ENCODE results near the gene DENND1A. TPM values are rescaled to one million over a fixed set of nuclear protein-coding genes. Genes with fewer than 3 reads are reported as not detected.
"Not testable (repeated sequence)": the region's sequence is repeated elsewhere in the genome, so short reads cannot be mapped to it uniquely, and the experiment has no call there.

The DENND1A gene
- total RNA-seq, 2 experiments from 2014 or later = 12.2 to 14.5 TPM

DNA sequence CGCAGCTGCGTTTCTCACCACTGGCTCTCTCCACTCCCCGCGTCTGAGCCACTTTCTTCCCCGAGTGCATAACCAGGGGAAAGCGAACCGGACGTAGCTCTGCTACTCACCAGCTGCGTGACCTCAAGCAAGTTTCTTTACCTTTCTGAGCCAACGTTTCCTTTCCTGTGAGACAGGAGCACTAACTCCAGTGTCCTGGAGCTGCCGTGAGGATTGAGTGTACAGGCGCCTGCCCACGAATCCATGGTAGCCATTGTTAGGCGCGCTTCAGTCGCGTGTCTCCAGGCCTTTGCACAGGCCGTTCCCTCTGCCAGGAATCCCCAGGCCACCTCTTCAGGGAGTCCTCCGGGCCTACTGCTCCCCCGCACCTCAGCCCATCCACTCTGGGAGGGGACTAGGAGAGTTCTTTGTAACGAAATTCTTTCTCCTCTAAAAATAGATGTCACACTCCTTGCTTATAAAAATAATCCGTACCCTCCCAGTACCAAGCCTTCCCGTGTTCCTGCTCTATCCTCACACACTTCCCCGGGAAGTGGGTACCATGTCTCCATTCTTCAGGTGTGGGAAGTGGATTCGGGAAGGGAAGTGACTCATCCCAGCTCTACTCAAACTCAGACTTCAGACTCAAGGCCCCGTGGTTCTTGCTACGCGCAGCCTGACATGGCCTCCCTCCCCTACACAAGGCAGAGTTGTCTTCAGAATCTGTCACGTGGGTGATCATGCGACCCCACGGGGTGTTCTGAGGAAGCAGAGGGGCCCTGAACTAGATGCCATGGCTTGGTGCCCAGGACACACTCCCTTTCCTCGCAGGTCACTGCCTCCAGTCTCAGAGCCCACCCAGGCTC is 590.0 kb downstream of the DENND1A start:
- Mint-ChIP-seq H3K4me3 (peak overlapping the region; percentile 76), H3K27ac (peak overlapping the region; percentile 97), H3K4me1 (peaks cover 36% of the 10 kb centered on the region)

DNA sequence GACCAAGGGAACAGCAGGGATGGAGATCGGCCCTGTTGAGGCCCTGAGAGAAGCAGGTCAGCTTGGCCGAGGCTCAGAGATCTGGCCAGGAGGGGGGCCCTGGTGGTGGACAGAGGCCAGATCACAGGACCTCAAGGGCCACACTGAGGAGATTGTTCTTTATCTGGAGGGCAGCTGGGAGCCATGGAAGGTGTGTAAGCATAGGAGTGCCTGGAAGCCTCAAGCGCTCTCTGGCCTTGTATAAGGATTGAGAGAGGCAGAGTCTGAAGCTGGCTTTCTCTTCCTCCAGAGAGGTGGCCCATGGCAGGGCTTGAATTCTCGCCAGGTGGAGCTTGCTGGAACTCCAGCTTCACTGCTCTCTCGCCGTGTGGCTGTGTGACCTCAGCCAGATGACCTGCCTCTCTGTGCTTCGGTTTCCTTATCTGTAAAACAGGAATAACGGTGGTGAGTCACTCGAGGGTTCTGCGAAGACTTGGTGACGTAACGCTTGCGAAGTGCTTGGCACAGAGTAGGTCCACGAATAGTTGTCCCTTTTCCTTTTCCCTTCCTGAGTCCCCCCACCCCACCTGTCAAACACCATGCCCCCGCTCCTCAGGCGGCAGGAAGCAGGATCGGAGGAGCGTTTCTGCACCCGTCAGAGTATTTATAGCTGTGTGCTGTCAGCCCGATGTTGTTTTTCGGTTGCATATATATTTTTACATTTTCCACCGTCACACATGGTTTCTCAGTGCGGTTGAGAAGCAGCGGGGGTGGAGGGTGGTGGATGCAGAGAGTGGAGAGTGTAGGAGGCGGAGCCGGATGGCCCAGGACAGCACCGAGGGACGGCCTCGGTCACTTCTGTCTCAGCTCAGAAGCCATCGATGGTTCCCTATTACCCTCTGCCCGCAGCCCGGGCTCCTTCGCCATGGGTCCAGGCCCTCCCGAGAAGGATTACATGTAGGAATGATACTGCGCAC is 590.9 kb downstream of the DENND1A start:
- Mint-ChIP-seq H3K4me1 (peaks cover 36% of the 10 kb centered on the region), H3K4me3 (peak overlapping the region; percentile 76), H3K27ac (peak overlapping the region; percentile 97), H3K36me3 (no peaks in the 10 kb centered on the region), H3K9me3 (ENCODE audit: low read depth) (no peaks in the 10 kb centered on the region), H3K27me3 (no peaks in the 10 kb centered on the region)
- CTCF ChIA-PET = interaction anchor here (0.5 to 4.8 kb wide), 12 partner anchors 8 to 840 kb away, joined by 3 to 31 read pairs (median 4); partner anchors contain the start of gene STRBP
- peak; percentile 87 for DNase-seq
- ATAC-seq = peak; percentile 80

More for the DNA sequence above, 590.0 kb downstream of the DENND1A start:
- no peaks in the 10 kb centered on the region for H3K27me3 Mint-ChIP-seq
- peak; percentile 70 for ATAC-seq
- peak; percentile 84 for DNase-seq
- CTCF ChIA-PET = interaction anchor here (0.6 to 4.8 kb wide), 14 partner anchors 9 to 841 kb away, joined by 3 to 31 read pairs (median 4); partner anchors contain the start of gene STRBP
- H3K36me3 Mint-ChIP-seq = no peaks in the 10 kb centered on the region
- no peaks in the 10 kb centered on the region for H3K9me3 Mint-ChIP-seq (ENCODE audit: low read depth)

DNA sequence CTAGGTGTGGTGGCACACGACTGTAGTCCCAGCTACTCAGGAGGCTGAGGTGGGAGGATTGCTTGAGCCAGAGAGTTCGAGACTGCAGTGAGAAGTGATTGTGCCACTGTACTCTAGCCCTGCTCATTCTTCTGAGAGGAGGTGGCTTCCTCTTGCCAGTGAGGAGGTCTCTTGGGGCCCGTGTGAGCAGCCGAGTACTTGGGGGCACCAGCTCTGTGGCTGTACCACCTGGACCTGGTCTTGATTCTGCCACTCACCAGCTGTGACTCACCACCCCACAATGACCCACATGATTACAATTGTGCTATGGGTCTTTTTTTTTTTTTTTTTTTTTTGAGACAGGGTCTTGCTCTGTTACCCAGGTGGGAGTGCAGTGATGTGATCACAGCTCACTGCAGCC is 592.0 kb downstream of the DENND1A start:
- Mint-ChIP-seq H3K27me3 (no peaks in the 10 kb centered on the region), H3K27ac (no peak overlapping the region), H3K9me3 (ENCODE audit: low read depth) (no peaks in the 10 kb centered on the region), H3K36me3 (no peaks in the 10 kb centered on the region), H3K4me3 (no peak overlapping the region), H3K4me1 (peaks cover 36% of the 10 kb centered on the region)
- no peak for DNase-seq
- CTCF ChIA-PET = interaction anchor here (0.6 to 4.8 kb wide), 3 partner anchors 12 to 897 kb away, joined by 3 to 31 read pairs (median 3); no protein-coding TSS in a partner anchor
- ATAC-seq = no peak

DNA sequence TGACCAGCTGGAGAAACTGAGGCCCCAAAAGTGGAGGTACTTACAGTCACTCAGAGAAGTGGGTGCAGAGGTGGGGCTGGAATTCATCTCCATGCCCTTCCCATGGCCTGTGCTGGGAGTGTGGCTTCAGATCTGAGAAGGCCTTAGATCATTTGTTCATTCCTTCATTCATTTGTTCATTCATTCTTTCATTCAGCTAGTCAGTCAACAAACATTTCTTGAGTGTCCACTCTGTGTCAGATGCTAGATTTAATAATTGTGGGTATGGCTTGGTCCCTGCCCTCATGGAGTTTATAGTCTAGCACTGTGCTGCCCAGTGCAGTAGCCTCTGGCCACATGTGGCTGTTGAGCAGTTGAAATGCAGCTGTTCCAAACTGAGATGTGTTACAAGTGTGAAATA is 593.0 kb downstream of the DENND1A start:
- no peak overlapping the region for H3K4me3 Mint-ChIP-seq
- ATAC-seq = no peak
- DNase-seq = no peak
- no peak overlapping the region for H3K27ac Mint-ChIP-seq
- H3K27me3 Mint-ChIP-seq = no peaks in the 10 kb centered on the region
- CTCF ChIA-PET = interaction anchor here (1.0 kb wide), 1 partner anchor 13 kb away, joined by 3 read pairs; no protein-coding TSS in a partner anchor
- no peaks in the 10 kb centered on the region for H3K9me3 Mint-ChIP-seq (ENCODE audit: low read depth)
- H3K4me1 Mint-ChIP-seq = peaks cover 36% of the 10 kb centered on the region
- no peaks in the 10 kb centered on the region for H3K36me3 Mint-ChIP-seq

DNA sequence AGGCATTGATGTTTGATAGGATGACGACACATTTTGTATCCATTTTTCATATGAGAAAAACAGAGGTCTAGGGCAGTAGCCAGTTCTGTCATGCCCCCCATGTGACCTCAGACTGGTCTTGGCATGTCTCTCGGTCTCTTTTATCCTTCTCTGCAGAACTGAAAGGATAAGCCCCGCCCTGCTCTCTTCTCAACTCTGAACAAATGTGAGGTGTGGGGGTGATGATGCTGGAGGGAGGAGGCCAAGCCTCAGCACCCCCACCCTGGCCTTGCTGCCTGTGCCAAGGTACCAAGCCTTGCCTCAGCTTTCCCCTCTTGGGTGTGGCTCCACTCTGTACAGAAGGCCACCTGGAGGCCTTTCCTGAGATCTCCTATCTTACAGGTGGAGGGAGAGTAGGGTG is 593.5 kb downstream of the DENND1A start:
- H3K36me3 Mint-ChIP-seq = no peaks in the 10 kb centered on the region
- no peak for ATAC-seq

DNA sequence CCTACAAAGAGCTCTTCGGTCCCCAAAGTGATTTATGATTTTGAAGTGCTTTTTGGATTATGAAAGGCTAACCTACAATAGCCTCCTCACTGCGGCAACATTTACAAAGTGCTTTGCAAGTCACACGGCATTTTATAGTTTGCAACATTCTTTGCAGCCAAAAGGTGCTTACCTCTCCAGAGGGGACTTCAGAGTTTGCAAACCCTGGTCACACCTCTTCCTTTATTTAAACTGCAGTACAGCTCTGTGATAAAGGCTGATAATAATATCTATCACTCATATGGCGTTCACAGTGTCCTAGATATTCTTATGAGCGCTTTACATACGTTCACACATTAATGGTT is 594.0 kb downstream of the DENND1A start:
- no peak overlapping the region for H3K4me3 Mint-ChIP-seq
- H3K36me3 Mint-ChIP-seq = no peaks in the 10 kb centered on the region
- H3K9me3 Mint-ChIP-seq (ENCODE audit: low read depth) = no peaks in the 10 kb centered on the region
- CTCF ChIA-PET = interaction anchor here (1.4 kb wide), 1 partner anchor 12 kb away, joined by 3 read pairs; no protein-coding TSS in a partner anchor
- H3K4me1 Mint-ChIP-seq = peaks cover 30% of the 10 kb centered on the region
- ATAC-seq = no peak
- no peak for DNase-seq
- H3K27me3 Mint-ChIP-seq = no peaks in the 10 kb centered on the region
- H3K27ac Mint-ChIP-seq = no peak overlapping the region

More for the DNA sequence above, 593.5 kb downstream of the DENND1A start:
- Mint-ChIP-seq H3K27me3 (no peaks in the 10 kb centered on the region), H3K9me3 (ENCODE audit: low read depth) (no peaks in the 10 kb centered on the region), H3K4me1 (peaks cover 35% of the 10 kb centered on the region), H3K4me3 (no peak overlapping the region), H3K27ac (no peak overlapping the region)
- no peak for DNase-seq
- CTCF ChIA-PET = interaction anchor here (1.0 to 1.4 kb wide), 2 partner anchors 12 to 13 kb away, joined by 3 read pairs; no protein-coding TSS in a partner anchor

DNA sequence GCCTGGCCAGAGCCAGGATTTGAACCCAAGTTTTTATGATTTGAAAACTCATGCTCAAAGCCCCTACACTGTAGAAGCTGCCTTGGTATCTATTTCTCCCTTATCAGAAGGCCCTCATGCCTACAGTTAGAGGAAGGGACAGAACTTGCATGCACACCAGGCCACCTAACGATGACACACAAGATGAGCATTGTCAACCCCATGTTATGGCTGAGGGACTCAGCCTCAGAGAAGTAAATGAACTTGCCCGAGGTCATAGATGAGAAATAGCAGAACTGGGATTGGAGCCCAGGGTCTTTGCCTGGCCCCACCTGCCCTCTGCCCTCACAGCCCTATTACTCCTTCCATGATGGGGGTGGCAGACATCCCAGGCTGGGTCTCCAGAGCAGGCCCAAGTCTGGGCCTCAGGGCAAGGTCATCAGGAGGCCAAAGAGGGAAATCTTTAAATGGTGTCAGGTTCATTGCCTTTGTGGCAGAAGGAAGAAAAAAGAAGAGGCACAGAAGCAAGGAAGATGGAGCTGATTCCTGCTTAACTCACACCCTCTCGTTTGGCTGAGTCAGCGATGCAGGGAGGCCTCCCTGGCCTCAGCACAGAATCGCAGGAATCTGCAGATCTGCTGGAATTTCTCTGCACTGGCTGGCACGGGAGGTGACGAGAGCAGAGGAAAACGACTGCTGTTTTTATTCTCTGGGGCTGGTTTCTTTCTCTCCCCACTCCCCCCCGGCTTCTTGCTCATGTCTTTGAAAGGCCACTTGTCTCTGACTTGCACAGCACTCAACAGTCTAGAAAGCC is 594.5 kb downstream of the DENND1A start:
- Mint-ChIP-seq H3K36me3 (no peaks in the 10 kb centered on the region), H3K27me3 (no peaks in the 10 kb centered on the region), H3K4me3 (no peak overlapping the region), H3K4me1 (peaks cover 26% of the 10 kb centered on the region), H3K9me3 (ENCODE audit: low read depth) (no peaks in the 10 kb centered on the region), H3K27ac (no peak overlapping the region)
- CTCF ChIA-PET = interaction anchor here (1.3 to 1.4 kb wide), 3 partner anchors 11 to 15 kb away, joined by 3 to 4 read pairs (median 3); no protein-coding TSS in a partner anchor
- ATAC-seq (no peak), DNase-seq (no peak)

DNA sequence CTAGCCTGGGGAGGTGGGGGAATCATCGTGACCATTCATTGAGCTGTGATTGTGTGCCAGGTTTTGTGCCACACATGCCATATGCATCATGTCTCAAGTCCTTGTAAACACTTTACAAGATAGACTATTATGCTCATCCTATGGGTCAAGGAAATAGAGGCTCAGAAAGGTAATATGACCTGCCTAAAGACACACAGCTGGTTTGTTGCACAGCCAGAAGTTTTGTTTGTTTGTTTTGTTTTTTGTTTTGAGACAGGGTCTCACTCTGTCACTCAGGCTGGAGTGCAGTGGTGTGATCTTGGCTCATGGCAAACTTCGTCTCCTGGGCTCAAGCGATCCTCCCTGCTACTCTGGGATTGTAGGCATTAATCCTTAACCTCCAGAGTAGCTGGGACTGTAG is 595.3 kb downstream of the DENND1A start:
- Mint-ChIP-seq H3K4me1 (peaks cover 18% of the 10 kb centered on the region), H3K27ac (no peak overlapping the region), H3K4me3 (no peak overlapping the region), H3K36me3 (no peaks in the 10 kb centered on the region), H3K27me3 (no peaks in the 10 kb centered on the region), H3K9me3 (ENCODE audit: low read depth) (no peaks in the 10 kb centered on the region)
- CTCF ChIA-PET = interaction anchor here (1.3 kb wide), 2 partner anchors 12 to 16 kb away, joined by 3 to 4 read pairs; no protein-coding TSS in a partner anchor
- ATAC-seq (no peak), DNase-seq (no peak)

DNA sequence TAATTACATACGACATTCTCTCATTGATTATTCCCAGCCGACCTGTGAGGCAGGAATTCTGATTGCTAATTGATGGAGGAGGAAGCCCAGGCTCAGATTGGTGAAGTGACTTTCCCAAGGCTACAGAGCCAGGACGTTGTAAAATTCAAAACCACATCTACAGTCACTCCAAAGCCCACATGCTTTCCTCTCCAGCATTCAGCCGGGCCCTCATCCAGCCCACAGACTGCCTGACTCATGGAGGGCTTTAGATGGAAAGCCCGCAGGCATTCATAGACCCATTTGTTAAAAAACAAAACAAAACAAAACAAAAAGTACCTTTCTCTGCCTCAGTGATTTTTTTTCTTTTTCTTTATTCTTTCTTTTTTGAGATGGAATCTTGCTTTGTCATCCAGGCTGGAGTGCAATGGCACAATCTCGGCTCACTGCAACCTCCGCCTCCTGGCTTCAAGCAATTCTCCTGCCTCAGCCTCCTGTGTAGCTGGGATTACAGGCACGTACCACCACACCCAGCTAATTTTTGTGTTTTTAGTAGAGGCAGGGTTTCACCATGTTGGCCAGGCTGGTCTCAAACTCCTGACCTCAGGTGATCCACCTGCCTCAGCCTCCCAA is 596.8 kb downstream of the DENND1A start:
- H3K27ac Mint-ChIP-seq; H3K27me3 Mint-ChIP-seq; CTCF ChIA-PET; DNase-seq; H3K36me3 Mint-ChIP-seq; H3K4me3 Mint-ChIP-seq; ATAC-seq; H3K9me3 Mint-ChIP-seq (ENCODE audit: low read depth): not testable (repeated sequence)
- H3K4me1 Mint-ChIP-seq = peaks cover 11% of the 10 kb centered on the region

DNA sequence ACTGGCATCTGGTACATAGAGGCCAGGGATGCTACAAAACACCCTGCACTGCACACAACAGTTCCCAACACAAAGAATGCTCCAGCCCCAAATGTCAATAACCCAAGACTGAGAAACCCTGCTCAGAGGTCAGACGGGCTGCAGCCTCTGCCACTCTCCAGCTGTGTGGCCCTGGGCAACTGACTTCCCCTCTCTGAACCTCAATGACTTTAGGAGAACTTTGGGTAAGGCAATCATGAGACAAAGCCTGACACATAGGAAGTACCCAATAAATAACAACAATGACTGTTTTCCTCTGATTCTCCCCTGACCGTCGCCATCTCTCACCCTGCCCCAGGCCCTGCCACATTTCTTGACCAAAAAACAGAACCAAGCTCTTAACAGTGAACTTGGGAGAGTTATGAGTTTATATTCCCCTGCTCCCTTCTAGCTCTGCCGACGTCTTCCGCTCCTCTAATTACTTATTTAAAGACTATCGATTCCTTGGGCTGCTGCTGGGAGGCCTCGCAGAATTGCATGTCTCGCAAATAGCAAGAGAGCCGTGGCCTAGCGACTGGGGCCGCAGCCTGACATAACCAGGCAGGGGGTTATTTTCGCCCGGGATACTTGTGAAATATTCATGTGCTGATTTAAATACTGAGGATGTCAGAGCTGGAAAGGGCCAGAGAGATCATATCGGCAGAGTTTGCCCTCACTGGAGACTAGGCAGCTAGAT is 598.4 kb downstream of the DENND1A start:
- ATAC-seq (no peak), DNase-seq (no peak)
- CTCF ChIA-PET = interaction anchor here (1.2 kb wide), 1 partner anchor 8 kb away, joined by 3 read pairs; no protein-coding TSS in a partner anchor
- H3K4me1 Mint-ChIP-seq = peaks cover 7% of the 10 kb centered on the region
- H3K9me3 Mint-ChIP-seq (ENCODE audit: low read depth) = no peaks in the 10 kb centered on the region
- no peak overlapping the region for H3K4me3 Mint-ChIP-seq
- no peak overlapping the region for H3K27ac Mint-ChIP-seq
- H3K36me3 Mint-ChIP-seq = no peaks in the 10 kb centered on the region
- no peaks in the 10 kb centered on the region for H3K27me3 Mint-ChIP-seq
